Lower leg skin (tissue), 4 donors: Measurements from ENCODE around the gene SYNJ2BP. TPM values are rescaled to one million over a fixed set of nuclear protein-coding genes. Genes with fewer than 3 reads are reported as not detected.

Experiments
- DNase-seq, 2 donors: peaks; one replicate each; pipeline ENCODE4 v3.0.0-alpha.2; 2019; ENCODE audit warnings: low spot score in 2 of 2
- H3K4me3 ChIP-seq: fragments of 200-600 bp; sonication (generic); 2 replicates; pipeline ENCODE4 v1.5.1; 2017; ENCODE audit warnings: mild to moderate bottlenecking, low read depth; ENCODE audit not compliant: poor library complexity, severe bottlenecking
- CTCF ChIP-seq, 3 donors: fragments of 450-650 bp; IDR thresholded peaks; one replicate each; pipeline ENCODE4 v1.5.1; 2016; ENCODE audit warnings: antibody characterized with exemption in 3 of 3, mild to moderate bottlenecking in 3 of 3, moderate library complexity in 2 of 3
- POLR2A ChIP-seq, 2 donors: fragments of 450-650 bp; IDR thresholded peaks; one replicate each; pipeline ENCODE4 v1.6.1; 2016 to 2017; ENCODE audit warnings: antibody characterized with exemption in 2 of 2, mild to moderate bottlenecking in 1 of 2, moderate library complexity in 1 of 2
- WGBS, 2 donors: methylation state at CpG; one replicate each; pipeline ENCODE4 v1.1.5; 2018; 5-methylcytosine and 5-hydroxymethylcytosine counted together
- intact Hi-C: fragments of 100-400 bp; cut with DNase I; formaldehyde crosslinking; loops from one replicate; pipeline ENCODE4 v1.15.0; 2023; ENCODE audit warnings: low total_unique reads
- total RNA-seq, 4 donors: library from RNA; depleted of rRNA; stranded (reverse); fragments of >200 nt; gene quantifications; one replicate each; pipeline ENCODE4 v1.1.0, GENCODE V29; 2016

SYNJ2BP gene
- total RNA-seq, 4 donors from 2014 or later, result 5.9 to 14.5 (median 10.5) TPM

- TF ChIP-seq POLR2A (IDR thresholded peaks at IDR 0.05) (no peak), CTCF (IDR thresholded peaks at IDR 0.05) (no peak)
- no peak for DNase-seq
- intact Hi-C loops, result no loop called here
Observed at GRCh38 chr14:70380824-70381223, 36.1 kb downstream of the SYNJ2BP start.

GRCh38 chr14:70378696-70379095 lies 38.2 kb downstream of the SYNJ2BP start:
- no peak overlapping the region for H3K4me3 ChIP-seq
- no peak for TF ChIP-seq POLR2A (IDR thresholded peaks at IDR 0.05)
- no peak for TF ChIP-seq CTCF (IDR thresholded peaks at IDR 0.05)
- intact Hi-C loops, result no loop called here
- no peak for DNase-seq
- WGBS, 2 donors, result 91 to 94% methylated on average over 1 of the region's 1 CpG

More at GRCh38 chr14:70380824-70381223, 36.1 kb downstream of the SYNJ2BP start:
- no peak overlapping the region for H3K4me3 ChIP-seq

Other genes starting within 250 kb of the SYNJ2BP start
- 1 to 10 TPM in 2 of 4 donors, under 1 TPM in 2; 0.34 to 1.6 (median 0.73) TPM for gene SLC8A3, start 228.1 kb downstream of the SYNJ2BP start, total RNA-seq
- gene COX16, start 57.4 kb downstream of the SYNJ2BP start, total RNA-seq, result 10 to 100 TPM; 22.0 to 45.5 (median 28.9) TPM
- under 1 TPM in 1 of 4 donors, not detected in 3; 0.13 TPM for gene ADAM21, start 35.1 kb upstream of the SYNJ2BP start, total RNA-seq
- gene ADAM20, start 117.9 kb upstream of the SYNJ2BP start, total RNA-seq, result 1 to 10 TPM in 1 of 4 donors, under 1 TPM in 2, not detected in 1; 0.58 to 2.1 (median 0.61) TPM
- gene MED6, start 183.6 kb upstream of the SYNJ2BP start, total RNA-seq, result 10 to 100 TPM; 27.1 to 58.7 (median 44.3) TPM
- gene TTC9, start 224.8 kb upstream of the SYNJ2BP start, total RNA-seq, result 10 to 100 TPM in 2 of 4 donors, 1 to 10 TPM in 2; 6.3 to 10.2 (median 8.7) TPM